Caco-2 (cell line): ENCODE measurements around the gene COL25A1. TPM values are rescaled to one million over a fixed set of nuclear protein-coding genes. Genes with fewer than 3 reads are reported as not detected.

Experiments
- BruUV-seq: library from RNA; stranded (reverse); fragments of 400-500 nt; replicated peaks from 2 replicates; lab custom pipeline; 2021; lab: Mats Ljungman, UMichigan
- CTCF ChIA-PET: fragments of 300-600 bp; sonication (Branson Sonifier 250); formaldehyde crosslinking; loops from one replicate; lab custom pipeline; 2022; ENCODE audit warnings: antibody characterized with exemption; lab: Charles Lee
- POLR2A ChIA-PET: fragments of 300-600 bp; sonication (Branson Sonifier 250); formaldehyde crosslinking; loops from one replicate; lab custom pipeline; 2022; ENCODE audit warnings: antibody characterized with exemption; lab: Charles Lee
- DNase-seq, 2 experiments: peaks; one replicate each; pipeline versions ENCODE4 v3.0.0 to v3.0.0-alpha.2; 2020 to 2022
- H3K27me3 ChIP-seq: replicated peaks from 2 replicates; pipeline ENCODE4 v1.6.0; 2011; ENCODE audit warnings: low read length; ENCODE audit not compliant: control insufficient read depth, insufficient read depth
- H3K36me3 ChIP-seq: 2 replicates; pipeline ENCODE4 v1.5.1; 2011; ENCODE audit warnings: low read length; ENCODE audit not compliant: control insufficient read depth, insufficient read depth
- H3K4me1 ChIP-seq: fragments of 250-450 bp; sonication (Bioruptor Pico); 2 replicates; pipeline ENCODE4 v1.5.1; 2020; ENCODE audit warnings: mild to moderate bottlenecking
- H3K4me3 ChIP-seq: 2 replicates; pipeline ENCODE4 v1.5.1; 2011; ENCODE audit warnings: low read depth, mild to moderate bottlenecking, control low read depth, low read length
- H3K9me3 ChIP-seq: fragments of 250-450 bp; sonication (Bioruptor Pico); 2 replicates; pipeline ENCODE4 v1.5.1; 2020; ENCODE audit warnings: mild to moderate bottlenecking, moderate library complexity
- H3K27ac Mint-ChIP-seq: one replicate; pipeline ENCODE4 v1.8.0; 2022; ENCODE audit warnings: mixed read lengths; ENCODE audit not compliant: unreplicated experiment
- H3K27me3 Mint-ChIP-seq: one replicate; pipeline ENCODE4 v1.8.0; 2022; ENCODE audit warnings: mixed read lengths; ENCODE audit not compliant: insufficient read depth, unreplicated experiment
- H3K36me3 Mint-ChIP-seq: one replicate; pipeline ENCODE4 v1.8.0; 2022; ENCODE audit warnings: mild to moderate bottlenecking, mixed read lengths; ENCODE audit not compliant: insufficient read depth, unreplicated experiment
- H3K4me1 Mint-ChIP-seq: one replicate; pipeline ENCODE4 v1.8.0; 2022; ENCODE audit warnings: low read depth, mixed read lengths; ENCODE audit not compliant: unreplicated experiment
- H3K4me3 Mint-ChIP-seq: one replicate; pipeline ENCODE4 v1.8.0; 2022; ENCODE audit warnings: mild to moderate bottlenecking, moderate library complexity, mixed read lengths; ENCODE audit not compliant: unreplicated experiment
- H3K9me3 Mint-ChIP-seq: one replicate; pipeline ENCODE4 v1.8.0; 2022; ENCODE audit warnings: mixed read lengths; ENCODE audit not compliant: unreplicated experiment
- intact Hi-C: fragments of 100-400 bp; cut with micrococcal nuclease; formaldehyde crosslinking; loops from one replicate; pipeline ENCODE4 v1.10.0; 2022; ENCODE audit not compliant: unreplicated experiment
- total RNA-seq: library from RNA; stranded (reverse); gene quantifications from 2 replicates; pipeline ENCODE4 v1.2.3, GENCODE V29; 2022
- TF ChIP-seq, protein P1 (sequence below), 2 experiments: fragments of 200-600 bp in 1 of 2; IDR thresholded peaks; 1 replicate in 1 of 2; 2 replicates in 1 of 2; pipeline versions ENCODE4 v1.5.1 to v1.8.0; 2011 to 2022; ENCODE audit warnings: antibody characterized with exemption in 1 of 2, control low read depth in 1 of 2, inconsistent platforms in 1 of 2, low read depth in 1 of 2, low read length in 1 of 2, mild to moderate bottlenecking in 1 of 2, moderate library complexity in 1 of 2; ENCODE audit not compliant: insufficient read depth in 1 of 2, severe bottlenecking in 1 of 2, unreplicated experiment in 1 of 2

Gene COL25A1
- total RNA-seq, 1 experiment from 2014 or later = not detected

DNA sequence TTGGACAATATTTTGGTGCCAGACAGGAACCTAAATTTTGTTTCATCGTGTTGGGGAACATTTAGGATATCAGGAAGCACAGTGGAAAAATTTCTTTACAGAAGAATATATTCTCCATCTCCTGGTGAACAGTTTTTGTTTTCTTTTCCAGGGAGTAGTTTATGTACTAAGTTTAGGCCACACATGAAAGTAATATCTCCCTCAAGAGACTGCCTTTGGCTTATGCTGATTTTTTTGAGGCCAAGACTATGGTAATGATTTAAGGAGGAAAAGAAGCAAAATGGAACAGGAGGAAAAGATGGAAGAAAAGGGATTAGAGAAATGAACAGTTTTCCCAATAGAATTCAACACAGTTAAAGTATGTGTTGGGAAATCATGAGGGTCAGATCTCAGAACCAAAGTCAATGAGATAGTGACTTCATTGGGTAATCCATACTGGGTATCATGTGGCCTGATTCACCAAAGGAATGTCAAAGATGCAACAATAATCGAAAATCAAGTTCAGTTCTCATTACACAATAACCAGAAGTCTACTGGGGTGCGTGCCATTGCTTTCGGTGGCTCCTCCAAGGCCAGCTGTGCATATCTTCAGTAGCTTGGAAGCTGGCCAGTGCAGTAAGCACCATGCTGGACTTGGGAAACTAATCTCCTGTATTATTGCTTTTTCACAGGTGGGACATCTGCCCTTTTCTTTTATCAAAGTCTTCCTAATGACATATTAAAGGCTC lies 234.8 kb downstream of the COL25A1 start:
- BruUV-seq = no TSS peak
- Mint-ChIP-seq H3K4me1 (no peaks in the 10 kb centered on the region), H3K27me3 (peaks cover 2% of the 10 kb centered on the region), H3K27ac (no peak overlapping the region), H3K4me3 (no peak overlapping the region), H3K9me3 (no peaks in the 10 kb centered on the region), H3K36me3 (no peaks in the 10 kb centered on the region)
- POLR2A ChIA-PET = no interaction called here
- Histone ChIP-seq H3K4me1 (no peaks in the 10 kb centered on the region), H3K9me3 (no peaks in the 10 kb centered on the region), H3K36me3 (no peaks in the 10 kb centered on the region), H3K27me3 (no peaks in the 10 kb centered on the region), H3K4me3 (no peak overlapping the region)
- TF ChIP-seq, protein P1, sequence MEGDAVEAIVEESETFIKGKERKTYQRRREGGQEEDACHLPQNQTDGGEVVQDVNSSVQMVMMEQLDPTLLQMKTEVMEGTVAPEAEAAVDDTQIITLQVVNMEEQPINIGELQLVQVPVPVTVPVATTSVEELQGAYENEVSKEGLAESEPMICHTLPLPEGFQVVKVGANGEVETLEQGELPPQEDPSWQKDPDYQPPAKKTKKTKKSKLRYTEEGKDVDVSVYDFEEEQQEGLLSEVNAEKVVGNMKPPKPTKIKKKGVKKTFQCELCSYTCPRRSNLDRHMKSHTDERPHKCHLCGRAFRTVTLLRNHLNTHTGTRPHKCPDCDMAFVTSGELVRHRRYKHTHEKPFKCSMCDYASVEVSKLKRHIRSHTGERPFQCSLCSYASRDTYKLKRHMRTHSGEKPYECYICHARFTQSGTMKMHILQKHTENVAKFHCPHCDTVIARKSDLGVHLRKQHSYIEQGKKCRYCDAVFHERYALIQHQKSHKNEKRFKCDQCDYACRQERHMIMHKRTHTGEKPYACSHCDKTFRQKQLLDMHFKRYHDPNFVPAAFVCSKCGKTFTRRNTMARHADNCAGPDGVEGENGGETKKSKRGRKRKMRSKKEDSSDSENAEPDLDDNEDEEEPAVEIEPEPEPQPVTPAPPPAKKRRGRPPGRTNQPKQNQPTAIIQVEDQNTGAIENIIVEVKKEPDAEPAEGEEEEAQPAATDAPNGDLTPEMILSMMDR (IDR thresholded peaks at IDR 0.05; ENCODE audit: insufficient read depth in 1 of 2, low read depth in 1 of 2, low read length in 1 of 2, severe bottlenecking in 1 of 2, unreplicated experiment in 1 of 2) = no peak
- no peak for DNase-seq
- intact Hi-C loops = no loop called here
- CTCF ChIA-PET = no interaction called here

DNA sequence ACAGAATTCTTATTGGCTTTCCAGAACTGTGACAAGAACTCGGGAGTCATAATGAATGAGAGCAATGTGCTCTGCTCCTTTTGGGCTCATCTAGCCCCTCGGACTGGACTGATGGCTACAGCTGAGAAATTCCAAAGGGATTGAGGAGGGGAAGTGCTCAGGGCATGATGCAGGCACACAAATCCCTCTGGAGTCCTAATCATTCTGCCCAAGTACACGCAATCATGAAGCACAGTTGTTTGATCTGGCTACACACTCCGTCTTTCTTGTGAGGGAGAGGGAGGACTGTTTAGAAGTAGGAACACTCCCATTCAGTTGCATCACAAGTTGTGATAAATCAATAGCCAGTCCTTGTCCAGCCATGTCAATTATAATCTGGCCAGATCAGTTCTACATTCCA lies 237.5 kb downstream of the COL25A1 start:
- CTCF ChIA-PET = no interaction called here

DNA sequence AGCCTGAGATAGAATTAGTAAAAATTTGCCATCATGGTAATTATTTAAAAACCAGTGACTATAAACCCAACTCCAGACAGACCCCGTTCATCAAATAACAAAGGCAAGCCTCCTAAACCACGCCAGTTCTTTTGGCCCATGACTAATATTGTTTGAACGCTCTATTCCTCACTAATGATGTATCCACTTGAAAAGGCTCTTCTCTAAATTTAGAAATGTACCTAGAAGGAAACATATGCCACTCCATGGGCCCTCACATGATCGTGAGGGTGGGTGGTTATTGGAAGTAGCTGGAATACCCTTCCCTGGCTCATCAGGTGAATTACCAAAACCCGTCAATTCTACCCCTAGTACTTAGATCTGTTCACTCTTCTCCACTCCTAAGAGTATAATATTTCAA lies 249.2 kb downstream of the COL25A1 start:
- Histone ChIP-seq H3K4me1 (no peaks in the 10 kb centered on the region), H3K36me3 (no peaks in the 10 kb centered on the region), H3K9me3 (no peaks in the 10 kb centered on the region), H3K27me3 (no peaks in the 10 kb centered on the region), H3K4me3 (no peak overlapping the region)
- no peaks in the 10 kb centered on the region for H3K4me1 Mint-ChIP-seq
- intact Hi-C loops = no loop called here
- H3K27me3 Mint-ChIP-seq = peaks cover 16% of the 10 kb centered on the region
- no peak for DNase-seq
- H3K27ac Mint-ChIP-seq = no peak overlapping the region
- ChIA-PET CTCF (no interaction called here), POLR2A (no interaction called here)
- no TSS peak for BruUV-seq
- no peaks in the 10 kb centered on the region for H3K36me3 Mint-ChIP-seq
- H3K4me3 Mint-ChIP-seq = no peak overlapping the region
- no peaks in the 10 kb centered on the region for H3K9me3 Mint-ChIP-seq
- TF ChIP-seq, protein P1 (IDR thresholded peaks at IDR 0.05; ENCODE audit: insufficient read depth in 1 of 2, low read depth in 1 of 2, low read length in 1 of 2, severe bottlenecking in 1 of 2, unreplicated experiment in 1 of 2) = no peak

More for the DNA sequence above, 237.5 kb downstream of the COL25A1 start:
- Mint-ChIP-seq H3K4me1 (no peaks in the 10 kb centered on the region), H3K4me3 (no peak overlapping the region), H3K9me3 (no peaks in the 10 kb centered on the region), H3K36me3 (no peaks in the 10 kb centered on the region), H3K27me3 (peaks cover 8% of the 10 kb centered on the region), H3K27ac (no peak overlapping the region)
- H3K36me3 ChIP-seq = no peaks in the 10 kb centered on the region
- POLR2A ChIA-PET = no interaction called here
- H3K4me3 ChIP-seq = no peak overlapping the region
- H3K4me1 ChIP-seq = no peaks in the 10 kb centered on the region
- intact Hi-C loops = no loop called here
- TF ChIP-seq, protein P1 (IDR thresholded peaks at IDR 0.05; ENCODE audit: insufficient read depth in 1 of 2, low read depth in 1 of 2, low read length in 1 of 2, severe bottlenecking in 1 of 2, unreplicated experiment in 1 of 2) = no peak
- no peaks in the 10 kb centered on the region for H3K9me3 ChIP-seq
- no peaks in the 10 kb centered on the region for H3K27me3 ChIP-seq
- no TSS peak for BruUV-seq
- no peak for DNase-seq
